Measurements from ENCODE around the gene BFSP1.

BFSP1 gene

DNA sequence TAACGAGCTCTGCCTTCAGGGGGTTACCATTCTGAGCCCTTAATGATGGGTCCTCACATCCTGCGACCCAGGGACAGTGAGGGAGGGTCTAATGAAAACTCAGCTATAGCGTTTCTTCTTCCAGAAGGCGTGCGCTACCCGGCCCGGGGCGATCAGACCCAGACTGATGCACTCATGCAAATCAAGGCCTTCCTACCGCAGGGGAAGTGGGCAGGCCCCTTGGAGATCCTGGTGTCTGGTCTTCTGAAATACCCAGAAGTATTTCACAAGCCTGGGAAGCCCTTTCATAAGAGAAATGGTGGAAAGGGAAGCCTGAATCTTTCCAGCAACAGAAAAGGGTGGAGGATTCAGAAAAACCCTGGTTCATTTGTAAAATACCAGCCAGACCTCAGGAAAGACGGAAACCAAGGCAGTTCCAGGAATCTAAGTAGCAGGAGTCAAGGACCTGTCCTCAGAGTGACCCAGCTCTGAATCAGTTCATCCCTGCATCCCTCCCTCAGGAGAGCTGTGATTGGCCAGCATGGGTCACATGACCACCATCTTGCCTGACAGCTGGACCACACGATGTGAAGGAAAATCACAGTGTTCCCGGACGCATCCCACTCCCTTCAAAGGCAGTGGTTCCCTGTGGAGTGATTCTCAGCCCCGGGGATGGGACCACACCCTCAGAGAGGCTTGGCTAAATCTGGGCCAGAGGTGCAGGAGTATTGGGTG, 12.7 kb downstream of the BFSP1 start:
- no peak for DNase-seq

DNA sequence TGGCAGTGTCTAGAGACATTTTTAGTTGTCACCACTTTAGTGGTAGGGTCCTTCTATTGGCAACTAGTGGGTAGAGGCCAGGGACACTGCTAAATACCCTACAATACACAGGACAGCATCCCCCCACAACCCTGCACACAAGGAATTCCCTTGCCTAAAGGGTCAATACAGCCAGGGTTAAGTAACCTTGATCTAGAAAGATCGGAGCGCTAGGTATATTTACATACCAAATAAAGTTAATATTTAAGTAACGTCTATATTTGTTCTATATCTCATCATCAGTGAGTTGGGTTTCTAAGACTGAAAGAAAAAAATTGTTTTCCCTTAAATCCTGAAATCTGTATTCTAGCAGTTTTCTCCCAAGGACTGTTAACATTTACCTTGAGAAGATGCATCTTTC, 16.1 kb downstream of the BFSP1 start:
- no peak for DNase-seq

DNA sequence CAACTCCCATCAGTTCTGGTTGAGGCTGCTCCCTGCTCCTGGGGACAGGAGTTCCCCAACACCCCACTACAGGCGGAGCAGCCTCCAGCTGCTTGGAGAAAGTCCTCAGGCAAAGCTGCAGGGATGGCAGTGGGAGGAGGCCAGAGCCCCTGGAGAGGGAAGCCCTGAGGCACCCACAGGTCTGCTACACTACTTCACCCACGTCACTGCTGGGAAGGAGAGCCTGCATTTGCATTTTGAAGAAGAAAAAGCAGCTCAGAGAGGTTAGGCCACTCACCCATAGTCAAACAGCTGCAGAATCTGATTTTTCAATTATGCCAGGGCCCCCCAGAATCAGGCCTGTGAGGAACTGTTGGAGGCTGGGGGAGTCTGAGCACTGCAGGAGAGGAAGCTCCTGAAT, 17.2 kb downstream of the BFSP1 start:
- DNase-seq = no peak

DNA sequence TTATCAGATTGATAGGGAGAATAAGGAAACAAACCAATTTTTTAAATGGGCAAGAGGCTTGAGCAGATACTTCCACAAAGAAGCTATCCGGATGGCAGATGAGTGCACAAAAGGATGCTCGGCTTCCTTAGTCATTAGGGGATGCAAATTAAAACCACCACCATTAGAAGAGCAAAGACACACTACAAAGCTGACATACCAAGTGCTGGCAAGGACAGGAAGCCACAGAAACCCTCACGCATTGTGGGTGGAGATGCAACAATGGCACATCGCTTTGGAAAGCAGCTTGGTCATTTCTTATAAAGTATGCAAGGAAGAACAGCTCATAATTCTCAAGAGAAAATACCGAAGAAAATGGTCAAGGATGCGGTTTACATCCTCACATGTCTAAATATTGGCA, 19.8 kb downstream of the BFSP1 start:
- DNase-seq = no peak

DNA sequence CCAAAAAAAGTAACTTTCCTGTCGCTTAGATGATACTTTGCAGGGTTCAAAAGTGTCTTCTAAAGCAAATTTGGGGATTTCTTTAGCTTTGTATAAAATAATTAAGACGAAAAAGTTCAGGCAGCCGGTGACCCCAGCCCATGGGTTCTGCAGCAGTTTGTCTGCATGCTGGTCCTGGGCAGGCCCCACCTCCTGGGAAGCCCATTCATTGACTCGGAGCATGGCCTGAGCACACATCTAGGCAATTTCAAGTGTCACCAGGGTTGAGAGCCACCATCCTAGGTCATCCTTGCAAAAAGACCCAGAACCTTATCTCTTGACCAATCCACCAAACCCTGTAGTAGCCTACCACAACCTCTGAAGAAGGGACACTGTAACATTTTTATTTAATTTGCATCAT, 20.6 kb downstream of the BFSP1 start:
- DNase-seq = no peak

DNA sequence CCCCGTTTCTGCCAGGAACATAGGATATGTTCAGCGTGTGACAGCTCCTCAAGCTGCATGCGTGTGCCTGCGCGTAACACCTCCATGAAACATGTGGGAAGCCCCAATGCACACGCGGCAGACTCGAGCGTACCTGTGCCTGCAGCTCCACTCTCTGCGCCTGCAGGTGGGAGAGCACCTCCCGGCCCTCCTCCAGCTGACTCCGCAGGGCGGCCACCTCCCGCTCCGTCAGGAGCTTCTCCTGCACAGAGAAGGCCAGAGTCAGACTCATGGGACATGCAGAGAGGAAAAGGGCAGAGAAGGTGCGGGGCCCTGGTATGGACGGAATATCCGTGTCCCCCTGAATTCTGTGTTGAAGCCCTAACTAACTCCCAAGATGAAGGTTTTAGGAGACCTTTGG, 22.4 kb downstream of the BFSP1 start:
- DNase-seq = no peak

DNA sequence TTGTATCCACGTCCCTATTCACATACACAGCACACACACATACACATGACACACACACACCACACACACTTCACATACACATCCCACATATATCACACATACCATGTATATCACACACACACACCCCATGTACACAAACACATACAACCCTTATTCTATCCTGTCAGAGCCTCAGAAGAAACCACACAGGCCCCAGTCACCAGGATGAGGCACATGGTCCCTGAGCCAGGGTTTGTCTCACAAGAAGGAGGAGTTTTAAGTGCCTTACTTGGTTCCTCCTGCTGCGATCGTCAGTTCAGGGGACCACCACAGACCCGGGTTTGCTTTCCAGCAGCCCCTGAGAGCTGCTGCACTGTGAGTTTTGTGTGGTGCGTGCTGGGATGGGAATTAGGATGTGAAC, 23.6 kb downstream of the BFSP1 start:
- no peak for DNase-seq

DNA sequence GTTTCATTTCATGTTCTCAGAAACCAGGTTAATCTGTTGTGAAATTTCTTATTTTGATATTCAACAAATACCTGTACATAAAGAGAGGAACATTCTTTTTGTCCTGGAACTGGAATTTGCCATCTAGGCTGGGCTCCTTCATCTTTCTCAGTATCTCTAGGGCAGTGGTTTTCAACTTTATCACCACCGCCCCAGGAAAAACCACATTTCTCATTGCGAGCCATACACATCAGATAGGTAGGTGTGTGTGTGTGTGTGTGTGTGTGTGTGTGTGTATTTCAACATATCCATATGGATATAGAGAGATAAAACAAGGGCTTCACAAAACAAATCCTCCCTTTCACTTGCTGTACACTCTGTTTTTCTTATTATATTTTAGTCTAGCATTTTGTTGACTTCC, 24.1 kb downstream of the BFSP1 start:
- no peak for DNase-seq

DNA sequence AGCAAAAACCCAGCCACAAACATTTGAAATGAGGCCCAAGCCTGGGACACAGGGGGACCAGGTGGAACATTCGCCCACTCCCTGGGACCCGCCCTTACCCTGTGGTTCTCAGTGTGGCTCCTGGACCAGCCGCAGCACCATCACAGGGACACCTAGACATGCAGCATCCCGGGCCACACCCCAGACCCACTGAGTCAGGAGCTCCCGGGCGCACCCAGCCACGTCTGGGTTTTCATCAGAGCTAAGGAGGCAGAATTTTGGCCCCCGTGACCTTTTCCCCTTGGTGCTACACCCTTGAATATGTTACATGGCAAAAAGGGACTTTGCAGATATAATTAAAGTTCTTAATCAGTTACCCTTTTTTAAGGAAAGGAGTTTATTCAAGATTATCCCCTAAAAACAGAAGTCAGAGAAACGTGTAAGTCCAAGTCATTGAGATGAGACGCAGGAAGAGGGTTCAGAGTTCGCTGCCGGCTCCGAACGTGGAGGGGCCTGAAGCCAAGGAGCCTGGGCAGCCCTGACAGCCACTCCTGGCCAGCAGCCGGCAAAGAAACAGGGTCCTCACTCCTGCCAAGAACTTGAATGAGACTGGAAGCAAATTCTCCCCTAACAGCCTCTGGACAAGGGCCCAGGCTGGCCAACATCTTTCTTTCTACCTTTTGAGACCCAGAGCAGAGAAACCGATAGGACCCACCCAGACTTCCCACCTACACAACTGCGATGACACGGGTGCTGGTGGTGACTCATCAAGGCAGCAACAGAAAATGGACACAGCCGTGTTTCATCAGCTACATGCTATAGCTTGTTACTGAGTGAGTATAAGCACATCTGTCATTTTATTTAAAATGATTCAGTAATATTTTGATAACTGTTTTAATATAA, 25.3 kb downstream of the BFSP1 start:
- DNase-seq = peak; percentile 1

DNA sequence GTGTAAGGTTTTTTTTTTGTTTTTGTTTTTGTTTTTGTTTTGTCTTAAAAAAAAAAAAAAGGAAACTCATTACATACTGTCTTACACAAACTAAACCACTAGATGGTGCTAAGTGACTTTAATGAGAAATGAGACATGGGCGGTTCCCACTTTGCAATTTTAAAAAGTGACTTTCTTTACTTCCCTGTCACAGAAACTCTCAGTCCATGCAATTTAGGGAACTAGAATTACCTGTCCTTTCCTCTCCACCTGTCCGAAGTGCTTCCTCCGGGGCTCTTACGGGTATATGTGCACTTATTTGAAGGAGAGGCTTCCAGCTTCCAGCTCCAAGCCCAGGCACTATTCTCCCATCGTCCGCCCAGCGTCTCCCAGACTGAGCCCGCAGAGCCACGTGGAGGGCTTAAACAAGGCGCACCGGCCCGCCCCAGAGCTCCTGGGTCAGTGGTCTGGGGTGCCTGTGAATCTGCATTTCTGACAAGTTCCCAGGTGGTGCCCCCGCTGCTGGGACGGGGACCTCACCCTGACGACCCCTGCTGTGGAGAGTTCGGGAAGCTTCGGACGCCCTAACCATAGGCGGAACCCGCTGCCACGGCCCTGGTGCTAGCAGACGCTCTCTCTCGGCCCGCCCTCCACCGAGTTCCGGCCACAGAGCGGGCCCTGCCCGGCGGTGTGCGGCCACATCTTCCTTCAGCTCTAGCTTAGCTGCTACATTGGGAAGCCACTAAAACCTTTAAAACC, 26.1 kb downstream of the BFSP1 start:
- DNase-seq = peak; percentile 20

DNA sequence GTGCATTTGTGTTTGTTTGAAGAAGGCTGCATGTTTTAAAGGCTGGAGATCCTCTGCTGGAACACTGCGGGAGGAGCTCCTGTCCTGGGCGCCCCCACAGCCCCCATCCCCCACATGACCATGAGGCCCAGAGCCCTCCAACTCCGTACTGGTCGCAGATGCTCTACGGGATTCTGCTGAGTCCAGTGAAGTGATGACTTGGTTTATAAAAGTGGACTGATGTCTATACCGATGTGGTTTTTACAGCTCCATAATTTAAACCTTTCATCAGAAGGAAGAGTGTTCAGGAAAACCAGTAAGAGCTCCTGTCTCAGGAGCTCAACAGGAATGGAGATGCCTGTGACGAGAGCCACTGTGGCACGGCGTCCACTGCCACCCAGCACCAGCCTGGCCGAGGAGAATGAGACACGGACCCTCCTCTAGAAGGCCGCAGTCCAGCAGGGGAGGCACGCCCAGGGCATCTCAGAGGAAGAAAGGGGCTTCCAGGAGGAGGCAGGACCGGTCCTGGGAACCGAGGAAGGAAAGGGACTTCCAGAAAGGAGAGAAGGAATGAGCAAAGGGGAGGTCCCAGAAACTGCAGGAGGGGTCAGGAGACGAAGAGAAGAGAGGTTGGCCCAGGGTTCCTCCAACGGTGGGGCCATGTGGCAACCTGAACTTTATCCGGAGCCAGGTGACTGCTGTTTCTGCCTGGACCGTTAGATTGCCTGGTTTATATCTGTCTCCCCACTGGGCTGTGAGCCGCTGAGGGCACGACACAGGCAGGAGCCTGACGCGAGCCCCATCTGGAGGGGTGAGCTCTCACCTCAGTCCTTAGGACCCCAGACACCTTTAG, 26.9 kb downstream of the BFSP1 start:
- DNase-seq = no peak

DNA sequence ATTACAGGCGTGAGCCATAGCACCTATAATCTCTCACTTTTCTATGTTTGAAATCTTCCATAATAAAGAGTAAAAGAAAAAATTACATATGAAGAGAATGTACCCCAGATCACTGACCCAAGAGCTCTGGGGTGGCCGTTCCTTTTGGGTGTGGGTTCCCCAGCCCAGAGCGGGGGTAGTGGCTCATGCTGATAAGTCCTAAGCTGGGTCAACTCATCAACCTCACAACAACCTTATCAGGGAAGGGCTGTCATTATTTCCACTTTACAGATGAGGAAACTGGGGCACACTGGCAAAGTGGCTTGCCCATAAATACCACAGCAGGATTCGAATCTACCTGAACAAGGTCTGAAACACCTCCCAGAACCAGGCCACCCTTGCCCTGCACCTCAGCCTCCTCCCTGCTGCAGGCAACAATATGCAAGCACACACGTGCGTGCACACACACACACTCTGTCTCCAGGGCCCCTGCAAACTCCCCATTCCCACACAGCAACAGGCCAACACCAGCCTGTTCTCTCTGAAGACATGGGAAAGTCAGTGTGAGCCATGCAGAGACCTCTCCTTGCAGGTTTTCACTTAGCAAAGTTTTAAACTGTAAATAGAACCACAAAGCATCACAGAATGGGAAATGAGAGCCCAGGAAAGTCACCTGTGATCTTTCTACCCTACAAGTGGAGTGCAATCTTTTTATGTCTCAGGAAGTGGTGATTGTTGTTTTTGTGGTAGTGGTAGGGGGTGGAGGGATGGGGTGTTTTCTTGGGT, 27.7 kb downstream of the BFSP1 start:
- DNase-seq = no peak

DNA sequence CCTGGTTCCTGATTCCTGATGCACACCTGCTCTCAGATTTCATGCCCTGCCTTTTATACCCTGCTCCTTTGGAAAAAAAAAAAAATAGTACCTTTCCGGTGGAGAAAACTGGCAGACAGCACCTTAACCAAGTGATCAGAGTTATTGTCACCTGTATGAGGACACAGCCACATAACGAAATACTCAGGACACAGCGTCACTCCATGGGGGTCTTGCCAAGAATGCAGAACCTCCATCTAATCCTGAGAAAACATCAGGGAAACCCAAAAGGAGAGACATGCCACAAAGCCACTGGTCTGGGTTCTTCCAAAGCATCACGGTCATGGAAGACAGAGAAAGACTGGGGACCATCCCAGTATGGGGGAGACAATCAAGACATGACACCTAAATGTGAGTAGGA, 29.1 kb downstream of the BFSP1 start:
- no peak for DNase-seq

DNA sequence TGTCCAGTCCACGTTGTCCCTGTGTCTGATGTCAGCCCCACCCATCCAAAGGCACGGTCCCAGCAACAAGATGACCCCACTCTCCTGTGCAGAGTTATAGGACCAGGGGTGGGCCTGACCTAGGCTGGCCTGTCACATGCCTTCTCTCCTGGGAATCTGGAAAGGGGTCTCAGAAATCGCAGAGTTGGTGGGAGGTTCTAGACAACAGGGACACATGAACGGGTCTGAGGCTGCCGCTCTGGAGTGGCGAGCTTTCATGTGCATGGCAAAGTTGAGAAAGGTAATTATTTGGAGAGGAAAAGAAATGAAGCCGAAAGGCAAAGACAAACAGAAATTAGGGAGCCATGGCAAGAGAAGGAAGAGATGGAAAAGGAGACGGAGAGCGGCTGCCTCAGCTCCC, 29.5 kb downstream of the BFSP1 start:
- DNase-seq = no peak

DNA sequence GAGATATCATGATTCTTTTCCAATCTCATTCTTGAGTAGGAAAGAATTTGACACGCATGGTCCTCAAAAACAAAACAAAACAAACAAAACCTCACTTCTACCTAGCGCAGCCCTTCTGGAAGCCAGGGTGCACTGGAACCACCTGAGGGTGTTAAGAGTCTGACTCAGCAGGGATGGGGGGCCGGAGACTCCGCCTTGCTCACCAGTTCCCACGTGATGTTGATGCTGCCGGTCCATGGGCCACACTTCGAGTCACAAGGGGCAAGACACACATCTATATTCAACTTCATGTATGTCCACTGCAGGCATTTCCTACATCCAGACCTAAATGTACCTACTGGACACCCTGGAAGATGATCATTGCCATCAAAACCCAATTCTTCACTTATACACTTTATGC, 30.4 kb downstream of the BFSP1 start:
- no peak for DNase-seq

DNA sequence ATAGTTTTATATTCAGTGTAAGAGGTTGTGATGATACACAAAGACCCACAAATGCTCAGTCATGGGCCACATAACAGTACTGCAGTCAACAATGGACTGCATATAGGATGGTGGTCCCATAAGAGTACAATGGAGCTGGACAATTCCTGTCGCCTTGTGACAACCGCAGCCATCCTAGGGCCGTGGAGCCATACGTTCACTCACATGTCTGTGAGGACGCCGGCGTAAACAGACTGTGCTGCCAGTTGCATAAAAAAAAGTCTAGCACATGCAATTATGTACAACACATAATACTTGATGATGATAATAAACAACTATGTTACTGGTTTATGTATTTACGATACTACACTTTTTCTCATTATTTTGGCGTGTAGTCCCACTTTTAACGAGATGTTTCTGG, 30.9 kb downstream of the BFSP1 start:
- DNase-seq = no peak

DNA sequence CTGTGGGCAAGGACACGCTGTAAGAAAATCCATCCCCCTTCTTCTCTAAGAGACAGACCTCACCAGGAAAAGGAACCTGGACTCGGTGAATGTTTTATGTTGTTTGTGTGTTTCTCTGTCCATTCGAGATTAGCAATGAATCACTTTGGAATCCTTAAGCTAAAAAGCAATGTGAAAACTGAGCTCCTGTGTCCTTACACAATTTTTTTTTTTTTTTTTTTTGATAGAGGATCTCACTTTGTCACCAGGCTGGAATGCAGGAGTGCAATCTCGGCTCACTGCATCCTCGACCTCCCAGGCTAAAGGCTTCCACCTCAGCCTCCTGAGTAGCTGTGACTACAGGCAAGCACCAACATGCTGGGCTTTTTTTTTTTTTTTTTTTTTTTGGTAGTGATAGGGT, 32.1 kb downstream of the BFSP1 start:
- no peak for DNase-seq

DNA sequence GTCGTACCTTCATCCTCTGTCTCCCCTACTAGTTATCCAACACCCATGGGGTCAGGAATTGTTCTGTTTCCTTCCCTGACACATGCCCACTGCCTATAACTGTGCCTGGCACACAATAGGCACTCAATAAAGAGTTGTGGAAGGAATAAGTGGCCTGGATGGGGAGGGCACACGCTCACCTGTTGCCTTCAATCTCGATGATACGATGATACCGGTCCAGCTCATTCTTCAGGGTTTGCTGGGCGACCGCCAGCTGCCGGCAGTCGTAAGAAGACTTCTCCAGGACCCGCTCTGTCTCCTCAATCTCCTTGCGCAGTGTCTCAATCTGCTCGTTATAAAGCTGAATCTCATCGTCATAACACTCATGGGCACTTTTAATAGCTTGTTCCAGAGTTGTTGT, 32.5 kb downstream of the BFSP1 start:
- no peak for DNase-seq

DNA sequence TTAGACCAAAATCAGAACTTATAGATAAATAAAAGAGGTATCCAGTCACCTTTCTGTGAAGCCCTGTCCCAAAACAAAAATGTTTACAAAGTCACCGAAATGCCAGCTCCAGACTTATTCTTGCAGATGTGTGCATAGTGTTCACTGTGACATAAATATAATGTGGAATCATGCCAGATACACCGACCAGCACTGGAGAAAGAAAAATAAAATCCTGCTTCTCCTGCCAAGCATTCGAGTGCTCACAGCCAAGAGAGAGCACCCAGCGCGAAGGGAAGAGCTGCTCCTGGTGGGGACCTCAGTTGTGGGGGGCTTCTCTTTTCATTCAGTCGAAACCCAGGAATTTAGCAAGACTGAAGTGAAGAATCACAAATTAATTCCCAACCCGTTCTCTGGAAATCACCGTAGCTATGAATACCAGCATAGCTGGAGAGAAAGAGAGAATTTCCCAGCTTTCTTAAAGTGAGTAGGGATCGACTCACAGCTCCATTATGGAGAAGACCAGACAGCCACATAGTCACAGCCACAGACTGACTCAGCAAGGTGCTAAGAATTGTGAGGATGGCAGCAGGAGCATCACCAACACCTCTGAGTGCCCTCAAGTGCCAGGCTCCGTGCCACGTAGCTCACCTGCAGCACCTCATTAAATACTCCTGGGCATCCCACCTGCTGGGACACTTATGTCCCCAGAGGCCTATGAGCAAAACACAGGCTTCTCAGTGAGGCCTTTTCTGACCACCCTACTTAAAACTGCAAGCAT, 33.2 kb downstream of the BFSP1 start:
- DNase-seq = no peak

DNA sequence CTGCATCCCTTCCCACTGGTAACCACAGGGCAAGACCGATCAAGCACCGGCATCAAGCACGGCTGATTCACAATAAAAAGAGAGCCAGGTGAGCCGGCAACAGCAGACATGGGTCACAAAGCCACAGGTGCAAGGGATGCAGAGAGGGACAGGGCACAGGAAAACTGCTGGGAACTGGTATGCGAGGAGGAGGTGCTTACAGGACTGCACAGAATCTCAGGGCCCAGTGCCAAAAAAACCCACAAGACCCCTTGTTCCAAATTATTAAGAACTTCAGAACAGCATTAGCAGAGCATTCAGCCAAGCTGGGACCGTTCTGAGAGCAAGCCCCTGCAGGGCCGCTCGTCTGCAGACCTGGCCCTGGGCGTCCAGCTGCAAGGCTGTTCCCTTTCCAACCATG, 35.4 kb downstream of the BFSP1 start:
- no peak for DNase-seq

DNA sequence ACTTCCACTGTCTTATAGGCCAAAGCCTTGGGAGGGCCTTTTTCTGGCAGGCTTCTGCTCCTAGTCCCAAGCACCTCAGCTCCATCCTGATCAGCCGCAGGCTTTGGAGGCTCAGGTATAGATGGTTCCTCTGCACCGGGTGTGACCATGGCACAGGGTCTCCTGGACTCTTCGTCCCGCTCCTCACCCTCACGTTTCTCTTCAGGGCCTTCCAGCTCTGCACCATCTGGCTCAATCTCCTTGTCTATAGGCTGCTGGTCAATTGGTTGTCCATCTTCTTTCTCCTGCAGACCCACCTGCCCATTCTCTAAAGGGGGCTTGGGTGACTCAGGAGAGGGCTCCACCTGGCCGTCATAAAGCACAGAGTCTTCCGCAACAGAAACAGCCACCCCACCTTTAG, 37.0 kb downstream of the BFSP1 start:
- DNase-seq = no peak
